GM12891 (cell line): ENCODE data around the gene REC114.

Source experiments
- PAX5 ChIP-seq: IDR thresholded peaks from 2 replicates; pipeline ENCODE4 v1.6.1; 2011; ENCODE audit warnings: low read length, moderate library complexity, mild to moderate bottlenecking; ENCODE audit not compliant: insufficient read depth, severe bottlenecking
- POLR2A ChIP-seq: IDR thresholded peaks from 2 replicates; pipeline ENCODE4 v1.6.1; 2011; ENCODE audit warnings: low read depth, low read length, control low read depth
- POLR2AphosphoS5 ChIP-seq: IDR thresholded peaks from 2 replicates; pipeline ENCODE4 v1.6.1; 2011; ENCODE audit warnings: low read depth, low read length, control low read depth
- TAF1 ChIP-seq: IDR thresholded peaks from 2 replicates; pipeline ENCODE4 v1.6.1; 2011; ENCODE audit warnings: low read depth, low read length, control low read depth

DNA sequence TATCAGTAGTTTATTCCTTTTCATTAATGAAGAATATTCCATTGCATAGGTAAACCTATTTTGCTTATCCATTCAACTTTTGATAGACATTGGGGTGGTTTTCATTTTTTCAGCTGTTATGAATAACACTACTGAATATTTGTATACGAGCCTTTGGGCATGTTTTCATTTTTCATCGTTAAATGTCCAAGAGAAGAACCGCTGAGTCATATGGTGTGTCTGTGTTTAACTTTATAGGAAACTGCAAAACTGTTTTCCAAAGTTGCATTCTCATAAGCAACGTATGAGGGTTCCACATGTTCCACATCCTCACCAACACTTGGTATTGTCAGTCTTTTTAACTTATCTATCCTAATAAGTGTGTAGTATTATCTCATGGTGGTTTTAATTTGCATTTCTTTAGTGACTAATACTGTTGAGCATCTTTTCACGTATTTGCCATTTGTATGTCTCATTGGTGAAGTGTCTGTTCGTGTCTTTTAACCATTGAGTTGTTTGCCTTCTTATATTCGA lies 33.8 kb downstream of the REC114 start:
- no peak for TF ChIP-seq POLR2AphosphoS5
- no peak for TF ChIP-seq TAF1
- no peak for TF ChIP-seq POLR2A
- TF ChIP-seq PAX5 = no peak
